ENCODE results near the gene STAM.

GRCh38 chr10:17649052-17649451 is 5.1 kb downstream of the STAM start:
- TF ChIP-seq POLR2A (IDR thresholded peaks at IDR 0.05; ENCODE audit: low read length) (no peak), GATA1 (IDR thresholded peaks at IDR 0.05; ENCODE audit: low read depth, low read length) (no peak)
